HG03280 (cell line): Measurements from ENCODE around the gene MAGEC1.
"Not testable (repeated sequence)": the region's sequence is repeated elsewhere in the genome, so short reads cannot be mapped to it uniquely, and the experiment has no call there.

Experiments
- ATAC-seq: cut with Tn5 transposase; IDR thresholded peaks from one replicate; pipeline ENCODE4 v1.9.1; 2021; ENCODE audit warnings: mild to moderate bottlenecking, moderate library complexity; ENCODE audit not compliant: unreplicated experiment

Gene MAGEC1

GRCh38 chrX:141903400-141904155, at the start of gene MAGEC1:
Gene MAGEC1 (plus strand): TSS chrX:141903894. CDS start chrX:141905073, 1,179 bp downstream.
- ATAC-seq, result no peak

GRCh38 chrX:141857479-141857878, 46.2 kb upstream of the MAGEC1 start:
- no peak for ATAC-seq

GRCh38 chrX:141879616-141880015, 24.1 kb upstream of the MAGEC1 start:
- ATAC-seq, result no peak

GRCh38 chrX:141888811-141889210, 14.9 kb upstream of the MAGEC1 start:
- not testable (repeated sequence) for ATAC-seq

GRCh38 chrX:141894733-141895132, 9.0 kb upstream of the MAGEC1 start:
- ATAC-seq, result no peak

- ATAC-seq, result no peak
These were observed 6.0 kb upstream of the MAGEC1 start for GRCh38 chrX:141897690-141898089.

- no peak for ATAC-seq
These were observed 1.3 kb upstream of the MAGEC1 start for GRCh38 chrX:141902366-141902765.

- no peak for ATAC-seq
These were observed 568 bp downstream of the MAGEC1 start for GRCh38 chrX:141904262-141904661.

GRCh38 chrX:141917801-141918200, 14.1 kb downstream of the MAGEC1 start:
- ATAC-seq, result no peak

- ATAC-seq, result no peak
These were observed 20.6 kb downstream of the MAGEC1 start for GRCh38 chrX:141924293-141924692.

- no peak for ATAC-seq
These were observed 24.7 kb downstream of the MAGEC1 start for GRCh38 chrX:141928432-141928831.

- no peak for ATAC-seq
These were observed 30.5 kb downstream of the MAGEC1 start for GRCh38 chrX:141934059-141934641.

GRCh38 chrX:141935645-141936044, 32.0 kb downstream of the MAGEC1 start:
- no peak for ATAC-seq

- no peak for ATAC-seq
These were observed 32.4 kb downstream of the MAGEC1 start for GRCh38 chrX:141936080-141936479.

GRCh38 chrX:141941234-141941633, 37.5 kb downstream of the MAGEC1 start:
- no peak for ATAC-seq

- ATAC-seq, result no peak
These were observed 41.7 kb downstream of the MAGEC1 start for GRCh38 chrX:141945426-141945825.

GRCh38 chrX:141947350-141947749, 43.7 kb downstream of the MAGEC1 start:
- ATAC-seq, result no peak

- ATAC-seq, result no peak
These were observed 48.9 kb downstream of the MAGEC1 start for GRCh38 chrX:141952603-141953002.

- no peak for ATAC-seq
These were observed 55.0 kb downstream of the MAGEC1 start for GRCh38 chrX:141958675-141959074.
